Fibroblast of upper back skin (primary cell): Measurements from ENCODE around the gene SUFU.

ENCODE experiments used
- DNase-seq: peaks from one replicate; pipeline ENCODE4 v3.0.0-alpha.2; 2013

Gene SUFU

GRCh38 chr10:102641880-102642735 is 138.3 kb downstream of the SUFU start:
- DNase-seq, result peak; percentile 97

- DNase-seq, result peak; percentile 30
Measured at GRCh38 chr10:102642736-102643335, 139.1 kb downstream of the SUFU start.

GRCh38 chr10:102643336-102644065 is 139.7 kb downstream of the SUFU start:
- peak; percentile 76 for DNase-seq

- peak; percentile 31 for DNase-seq
Measured at GRCh38 chr10:102644066-102644645, 140.4 kb downstream of the SUFU start, which contains the start of gene TRIM8. TSS of gene TRIM8 (plus strand) at chr10:102644479. CDS start at chr10:102644618, 139 bp downstream.

- peak; percentile 67 for DNase-seq
Measured at GRCh38 chr10:102644646-102645387, 141.0 kb downstream of the SUFU start.

GRCh38 chr10:102645388-102645740 is 141.6 kb downstream of the SUFU start:
- no peak for DNase-seq

- peak; percentile 91 for DNase-seq
Measured at GRCh38 chr10:102645741-102646609, 142.2 kb downstream of the SUFU start.

- peak; percentile 31 for DNase-seq
Measured at GRCh38 chr10:102646610-102647442, 143.1 kb downstream of the SUFU start.

GRCh38 chr10:102647443-102648268 is 143.9 kb downstream of the SUFU start:
- DNase-seq, result no peak

- no peak for DNase-seq
Measured at GRCh38 chr10:102648269-102648888, 144.6 kb downstream of the SUFU start.

- DNase-seq, result no peak
Measured at GRCh38 chr10:102648889-102649796, 145.4 kb downstream of the SUFU start.

- no peak for DNase-seq
Measured at GRCh38 chr10:102649797-102650654, 146.3 kb downstream of the SUFU start.

- no peak for DNase-seq
Measured at GRCh38 chr10:102650655-102651454, 147.1 kb downstream of the SUFU start.

- DNase-seq, result no peak
Measured at GRCh38 chr10:102651455-102652169, 147.8 kb downstream of the SUFU start.

GRCh38 chr10:102652170-102652916 is 148.6 kb downstream of the SUFU start:
- no peak for DNase-seq
